Activated CD4-positive, alpha-beta T cell treated with anti-CD3 and anti-CD28 coated beads, Interleukin-2, amount 50 U/mL, for 16 hours (primary cell): ENCODE data around the gene KIF26B.

Source experiments
- DNase-seq: peaks from one replicate; pipeline ENCODE4 v3.0.0-alpha.2; 2020

Gene KIF26B

GRCh38 chr1:245609354-245610150 lies 454.8 kb downstream of the KIF26B start:
- no peak for DNase-seq

- DNase-seq: no peak
Measured at GRCh38 chr1:245611251-245611650, 456.5 kb downstream of the KIF26B start.

DNA sequence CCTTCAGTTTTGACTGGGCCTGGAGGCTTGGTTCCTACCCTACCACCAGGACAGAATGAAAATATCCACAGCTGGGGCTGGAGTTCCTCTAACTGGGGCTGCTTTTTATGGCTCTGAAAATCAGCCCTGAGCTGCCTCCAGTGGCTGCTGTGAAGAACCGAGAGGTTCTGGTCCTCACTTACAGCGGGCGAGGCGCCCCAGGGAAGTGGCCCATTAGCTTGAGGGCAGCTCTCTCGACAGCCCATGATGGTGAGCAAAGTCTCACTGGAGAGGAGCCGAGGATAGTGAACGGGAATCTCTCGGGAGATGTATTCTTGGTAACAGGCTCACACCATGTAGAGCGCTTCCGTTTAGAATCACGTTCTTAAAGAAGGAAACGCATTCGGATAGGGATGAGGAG lies 459.7 kb downstream of the KIF26B start:
- no peak for DNase-seq

GRCh38 chr1:245615001-245615400 lies 460.2 kb downstream of the KIF26B start:
- DNase-seq: no peak

DNA sequence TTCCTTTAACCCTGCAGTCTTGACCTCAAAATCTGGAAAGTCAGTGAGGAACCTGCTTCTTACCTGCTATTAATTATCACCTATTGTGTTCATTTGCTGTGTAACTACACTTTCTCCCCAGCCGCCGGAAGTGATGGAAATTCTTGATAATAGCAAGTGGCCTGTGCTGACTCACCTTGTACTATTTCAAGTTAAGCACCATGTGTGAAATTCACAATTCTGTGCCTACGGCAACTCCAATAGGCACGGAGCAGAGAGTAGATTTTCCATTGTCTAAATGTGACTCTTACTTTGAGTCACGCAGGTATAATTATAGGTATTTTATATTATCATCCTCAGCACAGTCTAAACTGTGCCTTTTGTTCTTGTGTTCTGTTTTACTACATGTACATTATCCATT lies 466.8 kb downstream of the KIF26B start:
- no peak for DNase-seq

DNA sequence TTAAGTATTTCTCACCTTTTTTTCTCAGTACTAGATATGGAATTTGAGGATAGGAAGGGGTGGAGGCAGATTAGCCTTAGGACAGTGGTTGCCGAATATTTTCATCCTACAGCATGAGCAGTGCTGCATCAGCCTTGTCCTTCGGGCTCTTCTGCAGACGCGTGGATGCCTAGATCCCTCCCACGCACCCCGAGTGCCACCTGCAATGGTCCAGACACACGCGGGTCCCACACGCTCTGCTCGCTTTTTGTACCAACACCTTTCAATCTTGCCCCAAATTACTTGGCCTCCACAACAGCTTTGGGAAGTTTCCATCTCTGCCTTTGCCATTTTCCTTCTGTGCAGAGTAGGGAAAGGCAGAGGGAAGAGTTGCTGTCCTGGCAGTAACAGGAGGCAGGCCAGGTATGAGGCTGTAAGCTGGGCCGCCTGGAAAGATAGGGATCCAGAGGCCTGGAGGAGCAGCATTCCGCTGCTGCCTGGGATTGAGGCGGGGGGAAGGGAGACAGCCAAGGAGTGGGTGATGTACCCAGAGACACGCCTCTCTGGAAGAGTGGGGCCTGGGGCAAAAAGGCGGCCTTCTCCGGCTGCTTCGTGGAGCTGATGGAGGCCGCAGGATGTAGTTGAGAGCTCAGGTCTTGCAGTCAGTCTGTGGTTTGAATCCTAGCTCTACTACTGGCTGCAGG lies 467.7 kb downstream of the KIF26B start:
- DNase-seq: no peak

GRCh38 chr1:245641384-245641783 lies 486.6 kb downstream of the KIF26B start:
- DNase-seq: no peak

GRCh38 chr1:245645406-245645805 lies 490.6 kb downstream of the KIF26B start:
- DNase-seq: no peak

DNA sequence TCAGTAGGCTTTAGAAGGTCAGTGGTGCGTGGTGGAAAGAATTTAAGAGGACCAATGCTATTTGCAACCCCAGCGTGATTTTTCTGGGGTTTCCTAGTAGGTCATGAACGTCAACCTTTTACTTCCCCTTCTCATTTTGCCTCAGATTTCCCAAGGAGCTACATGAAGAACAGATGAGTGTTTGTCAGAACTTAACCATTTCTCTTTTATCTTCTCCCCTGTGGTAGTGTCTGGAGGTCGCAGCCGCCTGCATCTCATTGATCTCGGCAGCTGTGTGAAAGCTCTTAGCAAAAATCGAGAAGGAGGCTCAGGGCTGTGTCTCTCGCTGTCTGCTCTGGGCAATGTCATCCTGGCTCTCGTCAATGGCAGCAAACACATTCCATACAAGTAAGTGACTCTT lies 491.1 kb downstream of the KIF26B start:
- DNase-seq: no peak

- DNase-seq: peak; percentile 2
Measured at GRCh38 chr1:245648749-245649522, 494.2 kb downstream of the KIF26B start.

- no peak for DNase-seq
Measured at GRCh38 chr1:245649666-245650065, 494.9 kb downstream of the KIF26B start.

DNA sequence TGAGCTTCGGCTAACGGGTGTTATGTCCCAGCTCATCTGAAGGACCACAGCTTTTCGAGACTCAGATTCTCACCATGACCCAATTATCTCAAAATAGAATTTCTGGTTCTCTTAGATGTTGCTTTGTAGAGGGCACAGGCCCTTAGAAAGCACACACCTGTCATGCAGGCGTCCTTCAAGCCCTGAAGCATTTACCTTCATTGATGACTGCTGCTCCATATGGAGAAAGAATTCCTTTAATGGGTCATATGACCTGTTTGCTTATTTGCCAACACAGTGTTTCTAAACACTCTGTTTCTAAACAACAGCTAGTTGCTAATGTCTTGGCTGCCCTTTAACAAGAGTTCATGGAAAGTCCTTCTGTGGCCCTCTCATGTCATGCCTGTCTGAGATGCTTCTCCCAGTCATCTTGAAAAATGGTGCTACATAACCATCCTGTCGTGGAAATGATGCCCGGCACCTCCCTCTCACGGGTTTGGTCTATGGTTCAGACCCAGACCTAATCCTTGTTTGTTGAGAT lies 495.7 kb downstream of the KIF26B start:
- DNase-seq: no peak

GRCh38 chr1:245651093-245651492 lies 496.3 kb downstream of the KIF26B start:
- DNase-seq: no peak

GRCh38 chr1:245652116-245652515 lies 497.3 kb downstream of the KIF26B start:
- no peak for DNase-seq

GRCh38 chr1:245652660-245653427 lies 498.1 kb downstream of the KIF26B start:
- no peak for DNase-seq

DNA sequence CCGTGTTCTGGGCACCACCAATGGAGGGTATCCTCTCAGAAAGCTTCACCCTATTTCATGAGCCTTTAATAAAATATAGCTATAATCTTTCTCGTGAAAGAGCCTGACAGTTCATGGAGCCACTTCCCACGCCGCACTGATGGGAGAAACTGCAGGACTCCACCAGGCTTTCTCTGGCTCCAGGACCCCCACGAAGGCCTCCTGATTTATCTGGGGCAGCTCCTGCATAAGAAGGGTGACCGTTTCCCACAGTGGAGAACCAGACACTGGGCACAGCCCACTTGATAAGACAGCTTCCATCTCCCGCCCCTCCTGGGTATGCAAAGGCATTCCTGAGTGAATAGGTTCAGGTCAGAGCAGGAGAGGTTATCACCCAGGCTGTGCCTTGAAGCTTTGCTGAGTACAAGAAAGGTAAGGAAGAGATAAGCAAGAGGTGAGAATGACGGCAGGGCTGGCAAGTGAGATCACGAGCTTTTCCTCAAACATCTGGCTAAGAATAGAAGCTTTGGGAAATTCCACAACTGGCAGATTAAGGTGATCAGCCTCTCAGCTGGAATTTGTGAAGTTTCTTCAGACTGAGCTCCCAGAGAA lies 499.8 kb downstream of the KIF26B start:
- no peak for DNase-seq

DNA sequence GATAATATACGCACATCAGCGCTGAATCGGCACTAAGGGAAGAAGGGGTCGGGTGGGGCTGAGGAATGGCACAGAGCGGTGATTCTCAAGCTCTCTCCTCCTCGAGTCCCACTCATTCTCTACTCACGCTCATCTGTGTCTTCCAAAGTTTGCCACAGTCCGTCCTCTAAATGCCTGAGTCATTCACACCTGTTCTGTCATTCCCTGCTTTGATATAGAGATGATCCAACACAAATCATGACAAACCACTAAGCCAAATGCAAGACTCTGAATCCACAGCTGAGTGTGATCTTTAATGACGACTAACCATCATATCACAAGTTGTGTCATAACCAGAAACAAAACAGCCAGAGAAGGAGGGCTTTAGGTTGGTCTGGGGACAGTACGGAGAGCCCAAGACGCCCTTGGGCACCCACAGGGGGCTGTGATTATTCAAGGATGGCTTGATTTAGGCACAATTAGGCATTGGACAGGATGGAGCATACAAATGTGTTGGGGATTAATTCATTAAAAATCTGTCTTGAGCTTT lies 501.5 kb downstream of the KIF26B start:
- no peak for DNase-seq

GRCh38 chr1:245657371-245657770 lies 502.6 kb downstream of the KIF26B start:
- DNase-seq: no peak

- DNase-seq: no peak
Measured at GRCh38 chr1:245663373-245663772, 508.6 kb downstream of the KIF26B start.

- no peak for DNase-seq
Measured at GRCh38 chr1:245663841-245664240, 509.1 kb downstream of the KIF26B start.

DNA sequence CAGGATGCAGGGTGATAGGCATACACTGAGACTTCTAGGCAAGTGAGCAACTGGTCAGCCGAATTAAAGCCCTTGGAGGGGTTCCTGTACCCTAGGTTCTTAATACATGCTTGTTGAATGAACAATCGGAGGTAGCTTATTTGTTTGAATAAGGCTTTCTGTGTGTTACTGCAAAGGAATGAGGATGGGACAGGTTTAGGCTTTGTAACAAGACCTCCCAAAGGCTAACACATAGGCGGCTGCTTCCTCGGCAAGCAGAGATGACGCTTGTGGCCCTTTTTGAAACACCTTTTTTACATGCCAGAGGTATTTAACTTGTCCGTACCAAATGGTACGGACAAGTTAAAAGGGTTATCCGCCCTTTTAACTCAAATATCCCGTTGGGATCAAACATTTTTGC lies 511.6 kb downstream of the KIF26B start:
- no peak for DNase-seq

- no peak for DNase-seq
Measured at GRCh38 chr1:245671349-245671748, 516.6 kb downstream of the KIF26B start.
